ENCODE data around the gene NCOA7. TPM values are rescaled to one million over a fixed set of nuclear protein-coding genes. Genes with fewer than 3 reads are reported as not detected.

NCOA7 gene
- polyA plus RNA-seq, 6 donors from 2014 or later, result 1.6 to 10.9 (median 8.4) TPM

- Mint-ChIP-seq H3K27me3 (no peaks in the 10 kb centered on the region), H3K4me3 (peak overlapping the region; percentile 85 to 97 (median 91)), H3K4me1 (peaks cover 20 to 27% (median 21%) of the 10 kb centered on the region in 3 donors), H3K27ac (peak overlapping the region; percentile 81 to 98 (median 94)), H3K36me3 (no peaks in the 10 kb centered on the region), H3K9me3 (no peaks in the 10 kb centered on the region)
- DNase-seq, result peak; percentile 28
- ATAC-seq (ENCODE audit: low read depth in 2 of 2), result peak in 1 of 2 donors; percentile 14
These were observed 993 bp upstream of the NCOA7 start for GRCh38 chr6:125789576-125790357.

- peaks cover 0 to 6% (median 0%) of the 10 kb centered on the region in 3 donors for H3K27me3 Mint-ChIP-seq
- H3K36me3 Mint-ChIP-seq, result no peaks in the 10 kb centered on the region
- peaks cover 21 to 27% (median 25%) of the 10 kb centered on the region in 3 donors for H3K4me1 Mint-ChIP-seq
- peak overlapping the region in 5 of 6 donors; percentile 47 to 95 (median 57) for H3K27ac Mint-ChIP-seq
- DNase-seq, result peak; percentile 41
- ATAC-seq (ENCODE audit: low read depth in 2 of 2), result peak; percentile 48 to 53
- no peaks in the 10 kb centered on the region for H3K9me3 Mint-ChIP-seq
- peak overlapping the region; percentile 85 to 95 (median 92) for H3K4me3 Mint-ChIP-seq
These were observed 525 bp downstream of the NCOA7 start for GRCh38 chr6:125791151-125791819.

- H3K9me3 Mint-ChIP-seq, result no peaks in the 10 kb centered on the region
- peaks cover 21 to 27% (median 25%) of the 10 kb centered on the region in 3 donors for H3K4me1 Mint-ChIP-seq
- H3K27ac Mint-ChIP-seq, result peak overlapping the region in 2 of 6 donors; percentile 57 to 93
- ATAC-seq (ENCODE audit: low read depth in 2 of 2), result no peak
- no peaks in the 10 kb centered on the region for H3K36me3 Mint-ChIP-seq
- H3K27me3 Mint-ChIP-seq, result peaks cover 0 to 6% (median 0%) of the 10 kb centered on the region in 3 donors
- DNase-seq, result no peak
- peak overlapping the region; percentile 85 to 95 (median 92) for H3K4me3 Mint-ChIP-seq
These were observed 1.0 kb downstream of the NCOA7 start for GRCh38 chr6:125791820-125792165.

- Mint-ChIP-seq H3K36me3 (no peaks in the 10 kb centered on the region), H3K27ac (peak overlapping the region in 1 of 6 donors; percentile 93), H3K4me3 (peak overlapping the region in 4 of 8 donors; percentile 85 to 95 (median 90)), H3K4me1 (peaks cover 21 to 27% (median 25%) of the 10 kb centered on the region in 3 donors), H3K9me3 (no peaks in the 10 kb centered on the region), H3K27me3 (peaks cover 0 to 6% (median 0%) of the 10 kb centered on the region in 3 donors)
- DNase-seq, result no peak
- ATAC-seq (ENCODE audit: low read depth in 2 of 2), result no peak
These were observed 1.4 kb downstream of the NCOA7 start for GRCh38 chr6:125792172-125792571.

- peak overlapping the region in 1 of 6 donors; percentile 29 for H3K27ac Mint-ChIP-seq
- H3K4me1 Mint-ChIP-seq, result peaks cover 25 to 32% (median 29%) of the 10 kb centered on the region in 3 donors
- H3K27me3 Mint-ChIP-seq, result peaks cover 0 to 6% (median 0%) of the 10 kb centered on the region in 3 donors
- DNase-seq (no peak), ATAC-seq (ENCODE audit: low read depth in 2 of 2) (no peak)
- no peaks in the 10 kb centered on the region for H3K36me3 Mint-ChIP-seq
- H3K4me3 Mint-ChIP-seq, result peak overlapping the region in 1 of 8 donors; percentile 94
- no peaks in the 10 kb centered on the region for H3K9me3 Mint-ChIP-seq
These were observed 1.9 kb downstream of the NCOA7 start for GRCh38 chr6:125792680-125793079.

- Mint-ChIP-seq H3K4me3 (peak overlapping the region in 4 of 8 donors; percentile 10 to 94 (median 40)), H3K4me1 (peaks cover 29 to 35% (median 30%) of the 10 kb centered on the region in 3 donors), H3K27ac (no peak overlapping the region), H3K9me3 (no peaks in the 10 kb centered on the region), H3K27me3 (peaks cover 0 to 6% (median 0%) of the 10 kb centered on the region in 3 donors), H3K36me3 (no peaks in the 10 kb centered on the region)
- no peak for DNase-seq
- ATAC-seq (ENCODE audit: low read depth in 2 of 2), result no peak
These were observed 2.5 kb downstream of the NCOA7 start for GRCh38 chr6:125793280-125793679.

GRCh38 chr6:125793863-125794262 lies 3.1 kb downstream of the NCOA7 start:
- H3K27ac Mint-ChIP-seq, result peak overlapping the region in 1 of 6 donors; percentile 16
- H3K4me1 Mint-ChIP-seq, result peaks cover 32 to 37% (median 33%) of the 10 kb centered on the region in 3 donors
- H3K9me3 Mint-ChIP-seq, result no peaks in the 10 kb centered on the region
- no peaks in the 10 kb centered on the region for H3K36me3 Mint-ChIP-seq
- peak overlapping the region in 1 of 8 donors; percentile 50 for H3K4me3 Mint-ChIP-seq
- peaks cover 0 to 6% (median 0%) of the 10 kb centered on the region in 3 donors for H3K27me3 Mint-ChIP-seq
- DNase-seq, result no peak
- ATAC-seq (ENCODE audit: low read depth in 2 of 2), result no peak

- peak overlapping the region in 1 of 8 donors; percentile 50 for H3K4me3 Mint-ChIP-seq
- H3K27me3 Mint-ChIP-seq, result peaks cover 0 to 6% (median 0%) of the 10 kb centered on the region in 3 donors
- DNase-seq (no peak), ATAC-seq (ENCODE audit: low read depth in 2 of 2) (no peak)
- H3K9me3 Mint-ChIP-seq, result no peaks in the 10 kb centered on the region
- H3K27ac Mint-ChIP-seq, result no peak overlapping the region
- peaks cover 33 to 37% (median 36%) of the 10 kb centered on the region in 3 donors for H3K4me1 Mint-ChIP-seq
- no peaks in the 10 kb centered on the region for H3K36me3 Mint-ChIP-seq
These were observed 3.8 kb downstream of the NCOA7 start for GRCh38 chr6:125794342-125795137.

GRCh38 chr6:125795301-125795700 lies 4.5 kb downstream of the NCOA7 start:
- DNase-seq, result no peak
- H3K4me1 Mint-ChIP-seq, result peaks cover 29 to 35% (median 31%) of the 10 kb centered on the region in 3 donors
- peaks cover 0 to 6% (median 0%) of the 10 kb centered on the region in 3 donors for H3K27me3 Mint-ChIP-seq
- H3K27ac Mint-ChIP-seq, result no peak overlapping the region
- no peaks in the 10 kb centered on the region for H3K9me3 Mint-ChIP-seq
- H3K4me3 Mint-ChIP-seq, result no peak overlapping the region
- no peaks in the 10 kb centered on the region for H3K36me3 Mint-ChIP-seq
- ATAC-seq (ENCODE audit: low read depth in 2 of 2), result no peak

- Mint-ChIP-seq H3K27ac (peak overlapping the region in 1 of 6 donors; percentile 80), H3K9me3 (no peaks in the 10 kb centered on the region), H3K27me3 (peaks cover 0 to 9% (median 3%) of the 10 kb centered on the region in 3 donors), H3K36me3 (no peaks in the 10 kb centered on the region), H3K4me1 (peaks cover 24 to 29% (median 27%) of the 10 kb centered on the region in 3 donors), H3K4me3 (peak overlapping the region in 5 of 8 donors; percentile 23 to 72 (median 65))
- ATAC-seq (ENCODE audit: low read depth in 2 of 2) (no peak), DNase-seq (no peak)
These were observed 6.5 kb downstream of the NCOA7 start for GRCh38 chr6:125797120-125797885.

GRCh38 chr6:125797886-125798444 lies 7.2 kb downstream of the NCOA7 start:
- no peak for DNase-seq
- Mint-ChIP-seq H3K27me3 (peaks cover 0 to 13% (median 4%) of the 10 kb centered on the region in 3 donors), H3K9me3 (no peaks in the 10 kb centered on the region), H3K4me1 (peaks cover 30 to 33% (median 31%) of the 10 kb centered on the region in 3 donors), H3K36me3 (no peaks in the 10 kb centered on the region), H3K4me3 (peak overlapping the region in 5 of 8 donors; percentile 23 to 72 (median 65)), H3K27ac (peak overlapping the region in 1 of 6 donors; percentile 80)
- ATAC-seq (ENCODE audit: low read depth in 2 of 2), result no peak

All from naive B cell (primary cell).